Stimulated activated CD4-positive, alpha-beta T cell treated with anti-CD3 and anti-CD28 coated beads, Interleukin-12 subunit alpha, Interleukin-12 subunit beta, amount 100 ng/mL, for 24 hours (primary cell): ENCODE results near the gene COL7A1.

ENCODE experiments used
- DNase-seq, 2 experiments: peaks; one replicate each; pipeline ENCODE4 v3.0.0-alpha.2; 2020; ENCODE audit warnings: low read depth in 2 of 2

Gene COL7A1

GRCh38 chr3:48619541-48620524, 24.7 kb upstream of the COL7A1 start:
- DNase-seq, result no peak

- no peak for DNase-seq
Observed at GRCh38 chr3:48617559-48617958, 22.4 kb upstream of the COL7A1 start.

GRCh38 chr3:48614044-48614443, 18.9 kb upstream of the COL7A1 start:
- no peak for DNase-seq

- DNase-seq, result no peak
Observed at GRCh38 chr3:48612309-48612708, 17.2 kb upstream of the COL7A1 start.

- DNase-seq, result peak; percentile 81 to 84
Observed at GRCh38 chr3:48609088-48610005, 14.2 kb upstream of the COL7A1 start, which contains the start of gene UQCRC1. Gene UQCRC1, minus strand, starts transcription at chr3:48609646. Its CDS starts 26 bp downstream, at chr3:48609620.

GRCh38 chr3:48607519-48607918, 12.4 kb upstream of the COL7A1 start:
- peak in 1 of 2 experiments; percentile 25 for DNase-seq

GRCh38 chr3:48601622-48601994, 6.5 kb upstream of the COL7A1 start:
- no peak for DNase-seq

- no peak for DNase-seq
Observed at GRCh38 chr3:48600711-48601621, 5.8 kb upstream of the COL7A1 start.

GRCh38 chr3:48599509-48600285, 4.6 kb upstream of the COL7A1 start:
- DNase-seq, result no peak

- no peak for DNase-seq
Observed at GRCh38 chr3:48599077-48599501, 4.0 kb upstream of the COL7A1 start.

- DNase-seq, result no peak
Observed at GRCh38 chr3:48598323-48599076, 3.4 kb upstream of the COL7A1 start.

GRCh38 chr3:48597408-48597800, 2.3 kb upstream of the COL7A1 start:
- no peak for DNase-seq

GRCh38 chr3:48596676-48597407, 1.7 kb upstream of the COL7A1 start:
- DNase-seq, result no peak

- DNase-seq, result no peak
Observed at GRCh38 chr3:48596157-48596556, 1.0 kb upstream of the COL7A1 start.

- DNase-seq, result no peak
Observed at GRCh38 chr3:48595526-48596121, 495 bp upstream of the COL7A1 start.

- no peak for DNase-seq
Observed at GRCh38 chr3:48594417-48595049, 596 bp downstream of the COL7A1 start.

GRCh38 chr3:48593337-48593736, 1.8 kb downstream of the COL7A1 start:
- no peak for DNase-seq

GRCh38 chr3:48592519-48593087, 2.5 kb downstream of the COL7A1 start:
- no peak for DNase-seq
